ENCODE results near the gene DOHH.

Gene DOHH

GRCh38 chr19:3536429-3537100 lies 36.1 kb upstream of the DOHH start:
- TF ChIP-seq YY1 (IDR thresholded peaks at IDR 0.05; ENCODE audit: low read depth): no peak
- no peak for TF ChIP-seq NFIC (IDR thresholded peaks at IDR 0.05)
- TF ChIP-seq TAF1 (IDR thresholded peaks at IDR 0.05; ENCODE audit: low read depth): no peak
- TF ChIP-seq FOXM1 (IDR thresholded peaks at IDR 0.05; ENCODE audit: borderline replicate concordance, low read depth): no peak
- no peak for TF ChIP-seq ZBTB7A (IDR thresholded peaks at IDR 0.05; ENCODE audit: low read depth)
- TF ChIP-seq EGR1 (IDR thresholded peaks at IDR 0.05): no peak
- TF ChIP-seq RAD21 (IDR thresholded peaks at IDR 0.05; ENCODE audit: low read depth): no peak
- no peak for TF ChIP-seq TEAD4 (IDR thresholded peaks at IDR 0.05)
- no peak for TF ChIP-seq MAX (IDR thresholded peaks at IDR 0.05)
- no peak for TF ChIP-seq CREB1 (IDR thresholded peaks at IDR 0.05; ENCODE audit: low read depth)
- no peak for TF ChIP-seq REST (IDR thresholded peaks at IDR 0.05; ENCODE audit: low read depth)
- no peak for TF ChIP-seq USF1 (IDR thresholded peaks at IDR 0.05)
- no peak for TF ChIP-seq CEBPB (IDR thresholded peaks at IDR 0.05)
- no peak for TF ChIP-seq EP300 (IDR thresholded peaks at IDR 0.05; ENCODE audit: borderline replicate concordance)
- TF ChIP-seq TCF12 (IDR thresholded peaks at IDR 0.05; ENCODE audit: low read depth): no peak

- no peak for TF ChIP-seq TCF12 (IDR thresholded peaks at IDR 0.05; ENCODE audit: low read depth)
- no peak for TF ChIP-seq CREB1 (IDR thresholded peaks at IDR 0.05; ENCODE audit: low read depth)
- TF ChIP-seq TAF1 (IDR thresholded peaks at IDR 0.05; ENCODE audit: low read depth): no peak
- no peak for TF ChIP-seq FOXM1 (IDR thresholded peaks at IDR 0.05; ENCODE audit: borderline replicate concordance, low read depth)
- TF ChIP-seq EP300 (IDR thresholded peaks at IDR 0.05; ENCODE audit: borderline replicate concordance): no peak
- no peak for TF ChIP-seq REST (IDR thresholded peaks at IDR 0.05; ENCODE audit: low read depth)
- TF ChIP-seq CEBPB (IDR thresholded peaks at IDR 0.05): no peak
- no peak for TF ChIP-seq MAX (IDR thresholded peaks at IDR 0.05)
These were observed 35.5 kb upstream of the DOHH start for GRCh38 chr19:3535981-3536380.

- TF ChIP-seq TCF12 (IDR thresholded peaks at IDR 0.05; ENCODE audit: low read depth) (no peak), EGR1 (IDR thresholded peaks at IDR 0.05) (no peak), EP300 (IDR thresholded peaks at IDR 0.05; ENCODE audit: borderline replicate concordance) (no peak), TEAD4 (IDR thresholded peaks at IDR 0.05) (no peak), CREB1 (IDR thresholded peaks at IDR 0.05; ENCODE audit: low read depth) (no peak), FOXM1 (IDR thresholded peaks at IDR 0.05; ENCODE audit: borderline replicate concordance, low read depth) (no peak), ZBTB7A (IDR thresholded peaks at IDR 0.05; ENCODE audit: low read depth) (no peak), CEBPB (IDR thresholded peaks at IDR 0.05) (no peak), REST (IDR thresholded peaks at IDR 0.05; ENCODE audit: low read depth) (no peak), RAD21 (IDR thresholded peaks at IDR 0.05; ENCODE audit: low read depth) (no peak), YY1 (IDR thresholded peaks at IDR 0.05; ENCODE audit: low read depth) (no peak), NFIC (IDR thresholded peaks at IDR 0.05) (no peak), USF1 (IDR thresholded peaks at IDR 0.05) (no peak), TAF1 (IDR thresholded peaks at IDR 0.05; ENCODE audit: low read depth) (no peak), MAX (IDR thresholded peaks at IDR 0.05) (no peak)
These were observed 35.1 kb upstream of the DOHH start for GRCh38 chr19:3535563-3535965.

GRCh38 chr19:3535235-3535535 lies 34.7 kb upstream of the DOHH start:
- TF ChIP-seq ZBTB7A (IDR thresholded peaks at IDR 0.05; ENCODE audit: low read depth): no peak
